ENCODE data around the gene RAB3B.

RAB3B gene

DNA sequence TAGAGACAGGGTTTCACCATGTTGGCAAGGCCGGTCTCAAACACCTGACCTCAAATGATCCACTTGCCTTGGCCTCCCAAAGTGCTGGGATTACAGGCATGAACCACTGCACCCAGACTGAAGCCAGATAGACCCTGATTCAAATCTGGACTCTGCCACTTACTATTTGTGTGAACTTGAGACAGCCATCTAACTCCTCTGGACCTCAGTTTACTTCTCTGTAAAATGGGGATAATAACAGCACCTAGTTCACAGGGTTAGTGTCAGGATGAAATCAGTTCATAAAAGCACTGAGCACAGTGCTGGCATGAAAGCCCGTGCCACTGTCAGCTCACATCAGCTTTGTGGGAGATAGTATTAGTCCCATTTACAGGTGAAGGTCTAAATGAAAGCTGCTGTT is 28.5 kb downstream of the RAB3B start:
- Histone ChIP-seq H3K9ac (no peak overlapping the region; the same call in 1 of the 2 replicates), H3K36me3 (ENCODE audit: insufficient read depth) (no peaks in the 10 kb centered on the region), H3K27me3 (ENCODE audit: insufficient read depth, low read depth) (no peaks in the 10 kb centered on the region), H4K20me1 (ENCODE audit: insufficient read depth) (no peaks in the 10 kb centered on the region), H3K4me2 (peak overlapping the region; percentile 73), H3K4me3 (IDR thresholded peaks at IDR 0.05; ENCODE audit: insufficient read depth, low read depth, low read length) (no peak overlapping the region), H3K4me1 (ENCODE audit: low read depth, poor library complexity, severe bottlenecking) (peaks cover 56% of the 10 kb centered on the region), H3K27ac (peak overlapping the region; percentile 54; the same call in 1 of the 2 replicates), H2AFZ (ENCODE audit: low read depth) (peak overlapping the region; percentile 71; the same call in 1 of the 2 replicates), H3K79me2 (ENCODE audit: insufficient read depth, low read depth) (no peaks in the 10 kb centered on the region)
- TF ChIP-seq, protein P1, sequence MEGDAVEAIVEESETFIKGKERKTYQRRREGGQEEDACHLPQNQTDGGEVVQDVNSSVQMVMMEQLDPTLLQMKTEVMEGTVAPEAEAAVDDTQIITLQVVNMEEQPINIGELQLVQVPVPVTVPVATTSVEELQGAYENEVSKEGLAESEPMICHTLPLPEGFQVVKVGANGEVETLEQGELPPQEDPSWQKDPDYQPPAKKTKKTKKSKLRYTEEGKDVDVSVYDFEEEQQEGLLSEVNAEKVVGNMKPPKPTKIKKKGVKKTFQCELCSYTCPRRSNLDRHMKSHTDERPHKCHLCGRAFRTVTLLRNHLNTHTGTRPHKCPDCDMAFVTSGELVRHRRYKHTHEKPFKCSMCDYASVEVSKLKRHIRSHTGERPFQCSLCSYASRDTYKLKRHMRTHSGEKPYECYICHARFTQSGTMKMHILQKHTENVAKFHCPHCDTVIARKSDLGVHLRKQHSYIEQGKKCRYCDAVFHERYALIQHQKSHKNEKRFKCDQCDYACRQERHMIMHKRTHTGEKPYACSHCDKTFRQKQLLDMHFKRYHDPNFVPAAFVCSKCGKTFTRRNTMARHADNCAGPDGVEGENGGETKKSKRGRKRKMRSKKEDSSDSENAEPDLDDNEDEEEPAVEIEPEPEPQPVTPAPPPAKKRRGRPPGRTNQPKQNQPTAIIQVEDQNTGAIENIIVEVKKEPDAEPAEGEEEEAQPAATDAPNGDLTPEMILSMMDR (conservative IDR thresholded peaks at IDR 0.05; ENCODE audit: low read depth, low read length) = no peak

DNA sequence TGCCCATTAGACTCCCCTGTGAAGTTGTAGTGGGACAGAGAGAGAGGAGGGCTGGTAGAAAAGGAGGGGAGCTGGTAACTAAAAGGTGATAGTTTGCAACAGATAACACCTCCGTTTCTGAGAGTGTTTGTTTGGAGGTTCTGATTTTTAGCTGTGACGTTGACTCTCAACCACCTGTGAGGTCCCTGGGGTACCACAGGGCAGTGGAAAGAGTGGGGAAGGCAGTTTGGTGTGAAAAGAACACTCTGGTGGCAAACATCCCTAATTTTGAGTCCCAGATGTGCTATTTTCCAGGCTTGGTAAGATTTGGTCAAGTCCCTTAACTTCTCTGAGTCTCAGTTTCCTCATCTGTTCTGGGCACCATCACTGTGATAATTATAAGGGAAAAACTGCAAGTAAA is 29.3 kb downstream of the RAB3B start:
- Histone ChIP-seq H2AFZ (ENCODE audit: low read depth) (no peak overlapping the region), H3K27ac (no peak overlapping the region), H4K20me1 (ENCODE audit: insufficient read depth) (no peaks in the 10 kb centered on the region), H3K36me3 (ENCODE audit: insufficient read depth) (no peaks in the 10 kb centered on the region), H3K79me2 (ENCODE audit: insufficient read depth, low read depth) (no peaks in the 10 kb centered on the region), H3K9ac (no peak overlapping the region), H3K4me3 (IDR thresholded peaks at IDR 0.05; ENCODE audit: insufficient read depth, low read depth, low read length) (no peak overlapping the region), H3K4me2 (no peak overlapping the region; the same call in 1 of the 2 replicates), H3K27me3 (ENCODE audit: insufficient read depth, low read depth) (no peaks in the 10 kb centered on the region), H3K4me1 (ENCODE audit: low read depth, poor library complexity, severe bottlenecking) (peaks cover 54% of the 10 kb centered on the region)
- TF ChIP-seq, protein P1 (conservative IDR thresholded peaks at IDR 0.05; ENCODE audit: low read depth, low read length) = no peak

DNA sequence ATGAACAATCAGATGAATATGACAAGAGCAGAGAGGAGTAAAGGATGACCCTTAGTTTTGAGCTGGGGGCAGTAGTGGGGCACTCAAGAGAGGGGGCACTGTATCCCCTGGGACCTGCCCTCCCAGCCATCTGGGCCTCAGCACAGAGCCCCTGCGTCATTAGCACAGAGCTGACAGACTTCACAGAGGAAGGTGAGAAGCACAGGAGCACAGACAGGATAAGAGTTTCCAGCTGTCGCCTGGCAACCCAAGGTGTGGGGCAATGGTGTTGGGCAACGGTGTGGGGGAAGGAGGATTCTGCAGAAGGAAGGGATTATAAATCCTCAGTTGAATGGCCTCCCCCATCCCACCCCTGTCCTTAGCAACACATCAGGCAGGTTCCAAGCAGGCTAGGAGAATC is 30.2 kb downstream of the RAB3B start:
- TF ChIP-seq, protein P1 (conservative IDR thresholded peaks at IDR 0.05; ENCODE audit: low read depth, low read length) = no peak
- Histone ChIP-seq H3K9ac (no peak overlapping the region), H3K4me2 (no peak overlapping the region), H3K4me3 (IDR thresholded peaks at IDR 0.05; ENCODE audit: insufficient read depth, low read depth, low read length) (no peak overlapping the region), H4K20me1 (ENCODE audit: insufficient read depth) (no peaks in the 10 kb centered on the region), H3K79me2 (ENCODE audit: insufficient read depth, low read depth) (no peaks in the 10 kb centered on the region), H3K27me3 (ENCODE audit: insufficient read depth, low read depth) (no peaks in the 10 kb centered on the region), H2AFZ (ENCODE audit: low read depth) (no peak overlapping the region), H3K36me3 (ENCODE audit: insufficient read depth) (no peaks in the 10 kb centered on the region), H3K4me1 (ENCODE audit: low read depth, poor library complexity, severe bottlenecking) (peaks cover 58% of the 10 kb centered on the region), H3K27ac (no peak overlapping the region)

DNA sequence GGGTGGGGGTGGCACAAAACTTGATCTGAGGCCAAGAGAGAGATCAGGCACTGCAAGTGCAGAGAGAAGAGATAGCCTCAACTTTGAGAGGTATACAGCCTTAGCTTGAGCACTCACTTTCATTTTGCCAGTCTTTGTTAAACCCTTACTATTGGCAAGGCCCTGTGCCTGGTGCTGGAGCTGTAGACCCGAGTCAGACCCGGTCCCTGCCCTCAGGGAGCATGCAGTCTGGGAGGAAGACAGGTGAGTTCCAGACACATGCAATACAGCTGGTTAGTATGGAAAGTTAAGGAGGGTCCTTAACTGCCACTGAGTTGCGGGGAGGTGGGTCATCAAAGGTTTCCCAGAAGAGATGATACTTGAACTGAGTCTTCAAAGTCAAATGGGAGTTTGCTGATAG is 31.7 kb downstream of the RAB3B start:
- no peak overlapping the region for H3K27ac ChIP-seq
- no peaks in the 10 kb centered on the region for H3K79me2 ChIP-seq (ENCODE audit: insufficient read depth, low read depth)
- no peak overlapping the region for H3K9ac ChIP-seq
- H3K4me2 ChIP-seq = no peak overlapping the region
- TF ChIP-seq, protein P1 (conservative IDR thresholded peaks at IDR 0.05; ENCODE audit: low read depth, low read length) = no peak
- no peak overlapping the region for H3K4me3 ChIP-seq (IDR thresholded peaks at IDR 0.05; ENCODE audit: insufficient read depth, low read depth, low read length)
- peaks cover 53% of the 10 kb centered on the region for H3K4me1 ChIP-seq (ENCODE audit: low read depth, poor library complexity, severe bottlenecking)
- H3K36me3 ChIP-seq (ENCODE audit: insufficient read depth) = no peaks in the 10 kb centered on the region
- no peak overlapping the region for H2AFZ ChIP-seq (ENCODE audit: low read depth)
- H3K27me3 ChIP-seq (ENCODE audit: insufficient read depth, low read depth) = no peaks in the 10 kb centered on the region
- no peaks in the 10 kb centered on the region for H4K20me1 ChIP-seq (ENCODE audit: insufficient read depth)

Measured in KMS-11 (cell line).